ENCODE data around the gene FBN1.
A peak's percentile ranks its signal among the peaks of the same experiment; 100 is the strongest.

Gene FBN1

DNA sequence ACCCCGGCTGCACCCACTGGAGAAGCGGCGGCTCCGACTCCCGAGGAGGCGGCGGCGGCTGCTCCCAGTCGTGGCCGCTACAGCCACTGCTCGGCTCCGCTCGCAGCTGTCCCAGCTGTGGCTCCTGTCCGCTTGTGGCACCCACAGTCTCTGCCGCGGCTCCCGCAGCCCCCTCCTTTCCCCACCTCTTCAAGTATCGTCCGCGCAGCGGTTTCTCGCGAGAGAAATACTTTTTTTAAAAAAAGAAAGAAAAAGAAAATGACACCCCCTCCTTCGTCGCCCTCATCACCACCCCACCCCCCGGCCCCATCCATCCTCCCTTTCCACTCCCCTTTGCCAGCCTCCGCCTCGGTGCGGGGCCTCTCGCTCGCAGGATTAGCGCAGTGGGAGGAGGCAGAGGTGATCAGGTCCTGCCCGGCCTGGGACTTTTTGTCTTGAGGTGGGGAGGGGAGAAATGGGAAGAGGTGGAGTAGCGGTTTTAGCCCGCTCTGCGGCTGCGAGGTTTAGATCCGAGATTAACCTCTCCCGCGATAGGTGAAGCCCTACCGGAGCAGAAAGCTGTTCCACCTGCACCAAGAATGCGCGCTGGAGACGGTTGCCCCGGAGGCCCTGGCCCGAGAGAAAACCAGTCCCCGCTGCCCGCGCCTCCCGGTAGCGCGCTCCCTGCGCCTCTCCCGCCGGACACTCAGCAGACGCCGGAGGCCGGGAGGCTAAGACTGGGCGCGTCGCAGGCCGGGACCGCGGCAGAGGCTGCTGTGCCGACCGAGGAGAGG is at the start of gene FBN1:
Gene FBN1, minus strand, starts transcription at position 152 of the 773 bp plus-strand sequence. CDS start 940 bp downstream, outside the sequence.
- DNase-seq: peak; percentile 49

DNA sequence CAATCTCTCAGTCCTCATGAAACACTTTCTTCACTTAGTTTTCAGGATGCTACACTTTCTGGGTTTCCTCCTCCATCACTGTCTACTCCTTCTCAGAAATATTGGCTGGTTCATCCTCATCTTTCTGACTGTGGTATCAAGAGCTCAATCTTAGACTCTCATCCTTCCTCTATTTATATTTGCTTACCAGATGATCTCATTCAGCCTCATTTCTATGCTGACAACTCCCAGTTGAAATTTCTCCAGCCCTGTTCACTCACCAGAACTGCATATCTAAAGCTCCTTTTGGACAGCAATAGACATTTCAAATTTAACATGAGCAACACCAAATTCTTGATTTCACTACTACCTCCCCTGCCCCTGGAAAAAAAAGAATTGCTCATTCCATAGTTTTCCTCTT is 48.0 kb upstream of the FBN1 start:
- DNase-seq: no peak

DNA sequence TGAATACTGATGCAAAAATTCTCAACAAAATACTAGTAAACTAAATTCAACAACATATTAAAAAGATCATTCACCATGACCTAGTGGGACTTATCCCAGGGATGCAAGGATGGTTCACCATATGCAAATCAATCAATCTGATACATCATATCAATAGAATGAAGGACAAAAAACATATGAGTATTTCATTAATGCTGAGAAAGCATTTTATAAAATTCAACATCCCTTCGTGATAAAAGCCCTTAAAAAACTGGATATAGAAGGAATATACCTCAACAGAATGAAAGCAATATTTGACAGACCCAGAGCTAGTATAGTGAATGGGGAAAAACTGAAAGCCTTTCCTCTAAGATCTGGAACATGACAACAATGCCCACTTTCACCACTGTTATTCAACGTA is 43.0 kb upstream of the FBN1 start:
- DNase-seq: no peak

DNA sequence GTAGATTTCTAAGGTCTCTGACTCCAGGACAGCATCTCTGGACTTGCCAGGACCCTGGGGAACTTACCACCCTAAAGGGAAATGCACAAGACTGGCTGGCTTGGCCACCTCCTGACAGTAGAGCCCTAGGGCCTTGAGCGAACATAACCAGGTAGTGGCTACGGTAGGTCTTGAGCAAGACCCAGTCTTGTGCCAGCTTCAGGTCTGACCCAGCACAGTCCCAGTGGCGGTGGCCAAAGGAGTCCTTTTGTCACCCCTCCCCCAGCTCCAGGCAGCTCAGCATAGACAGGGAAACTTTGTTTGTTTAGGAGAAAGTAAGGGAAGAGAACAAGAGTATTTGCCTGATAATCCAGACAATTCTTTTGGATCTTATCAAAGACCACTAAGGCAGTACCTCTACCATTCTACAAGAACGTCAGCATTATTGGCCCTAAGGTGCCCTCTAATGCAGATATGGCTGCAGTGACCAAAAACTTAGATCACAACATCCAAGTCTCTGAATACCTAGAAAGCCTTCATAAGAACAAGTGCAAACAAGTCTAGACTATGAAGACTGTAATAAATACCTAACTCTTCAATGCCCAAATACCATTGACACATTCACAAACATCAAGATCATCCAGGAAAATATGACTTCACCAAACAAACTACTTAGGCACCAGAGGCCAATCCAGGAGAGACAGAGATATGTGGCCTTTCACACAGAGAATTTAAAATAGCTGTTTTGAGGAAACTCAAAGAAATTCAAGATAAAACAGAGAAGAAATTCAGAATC is 38.7 kb upstream of the FBN1 start:
- no peak for DNase-seq

DNA sequence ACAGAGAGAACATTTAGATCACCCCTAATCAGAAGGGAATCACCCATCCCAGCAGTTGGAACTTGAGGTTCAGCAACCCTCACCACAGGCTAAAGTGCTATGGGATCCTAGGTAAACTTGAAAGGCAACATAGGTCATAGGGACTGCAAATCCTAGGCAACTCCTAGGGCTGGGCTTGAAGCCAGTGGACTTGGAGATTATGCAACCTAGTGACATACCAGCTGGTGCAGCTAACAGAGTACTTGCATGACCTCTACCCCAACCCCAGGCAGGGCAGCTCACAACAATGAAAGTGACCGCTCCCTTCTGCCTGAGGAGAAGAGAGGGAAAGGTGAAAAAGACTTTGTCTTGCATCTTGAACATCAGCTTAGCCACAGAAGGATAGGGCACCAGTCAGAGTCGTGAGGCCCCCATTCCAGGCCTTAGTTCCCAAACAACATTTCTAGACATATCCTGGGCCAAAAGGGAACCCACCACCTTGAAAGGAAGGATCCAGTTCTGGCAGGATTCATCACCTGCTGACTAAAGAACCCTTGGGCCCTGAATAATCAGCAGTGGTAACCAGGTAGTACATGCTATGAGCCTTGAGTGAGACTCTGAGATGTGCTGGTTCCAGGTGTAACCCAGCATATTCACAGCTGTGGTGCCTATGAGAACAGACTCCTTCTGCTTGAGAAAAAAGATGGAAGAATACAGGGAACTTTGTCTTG is 37.6 kb upstream of the FBN1 start:
- no peak for DNase-seq

DNA sequence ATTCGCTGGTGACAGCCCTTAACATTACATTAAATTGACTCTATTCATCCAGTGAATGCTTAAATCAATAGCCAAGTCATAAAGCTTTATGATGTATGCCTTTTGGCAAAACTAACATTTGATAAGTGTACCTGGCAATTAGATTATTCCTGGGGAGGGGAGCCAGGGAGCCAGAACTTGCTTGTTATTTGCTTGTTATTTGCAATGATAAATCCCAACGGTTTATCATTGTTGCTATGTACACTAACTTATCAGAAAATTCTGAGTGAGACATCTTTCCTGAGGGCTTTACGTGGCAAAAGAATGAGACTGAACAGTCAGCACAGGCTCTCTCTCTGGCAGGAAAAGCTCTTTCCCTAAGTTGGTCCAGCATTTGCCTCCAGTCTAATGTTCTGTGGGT is 35.8 kb upstream of the FBN1 start:
- no peak for DNase-seq

DNA sequence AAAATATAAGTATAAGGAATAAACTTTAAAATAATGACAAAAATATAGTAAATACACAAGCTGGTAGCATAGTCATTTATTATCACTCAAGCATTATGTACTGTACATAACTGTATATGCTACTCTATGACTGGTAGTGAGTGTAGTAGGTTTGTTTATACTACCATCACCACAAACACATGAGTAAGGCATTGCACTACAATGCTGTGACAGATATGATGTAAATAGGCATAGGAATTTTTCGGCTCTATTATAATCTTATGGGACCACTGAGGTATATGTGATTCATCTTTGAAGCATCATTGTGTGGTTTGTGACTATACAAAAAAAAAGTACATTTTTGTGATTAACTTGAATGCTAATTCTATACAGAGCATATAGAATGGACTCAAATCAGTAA is 35.3 kb upstream of the FBN1 start:
- no peak for DNase-seq

DNA sequence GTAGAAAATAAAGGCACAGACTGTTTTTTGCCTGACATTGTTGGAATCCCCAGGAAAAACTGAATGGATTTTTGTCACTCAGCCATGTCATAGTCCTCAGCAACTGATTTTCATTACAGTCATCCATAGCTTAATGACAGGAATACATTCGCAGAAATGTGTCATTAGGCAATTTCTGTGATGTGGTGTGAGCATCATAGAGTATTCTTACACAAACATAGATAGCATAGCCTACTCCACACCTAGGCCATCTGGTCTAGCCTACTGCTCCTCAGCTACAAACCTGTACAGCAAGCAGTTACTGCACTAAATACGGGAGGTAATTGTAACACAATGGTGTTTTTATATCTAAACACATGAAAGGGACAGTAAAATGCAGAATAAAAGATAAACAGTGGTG is 34.4 kb upstream of the FBN1 start:
- no peak for DNase-seq

DNA sequence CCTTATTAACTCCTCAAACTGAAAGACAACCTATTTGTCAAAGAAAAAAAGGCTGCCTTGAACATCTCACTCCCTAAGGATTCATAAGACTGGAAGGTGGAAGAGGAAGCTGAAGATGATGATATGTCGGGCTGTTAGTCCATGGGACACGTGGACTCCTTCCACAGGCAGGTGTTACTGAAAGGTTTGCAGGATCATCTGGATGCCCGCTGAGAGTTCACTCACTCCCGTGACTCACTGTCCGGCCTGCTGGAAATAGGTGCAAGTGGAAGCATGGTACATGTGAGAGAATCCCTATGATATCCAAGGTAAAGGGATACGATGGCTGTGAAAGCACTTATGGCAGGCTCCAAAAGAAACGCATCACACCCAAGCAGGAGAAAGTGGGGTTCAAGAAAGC is 33.3 kb upstream of the FBN1 start:
- DNase-seq: no peak

DNA sequence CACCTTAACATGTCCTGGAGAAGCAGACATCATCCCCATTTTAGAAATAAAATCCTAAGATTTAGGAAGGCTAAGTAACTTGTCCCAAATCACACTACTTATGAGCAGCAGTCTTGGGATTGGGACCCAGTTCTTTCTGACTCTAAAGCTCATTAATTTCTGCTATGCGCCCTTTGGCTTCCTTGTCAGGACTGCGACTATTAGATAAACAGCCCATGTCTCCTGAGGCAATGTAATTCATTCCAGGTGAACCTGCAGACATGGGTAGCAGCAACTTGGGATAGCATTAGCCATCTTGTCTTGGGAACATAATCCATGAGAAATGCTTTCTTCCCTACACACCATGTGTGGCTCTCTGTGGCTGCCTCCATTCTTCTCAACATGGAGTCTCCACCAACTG is 32.3 kb upstream of the FBN1 start:
- DNase-seq: no peak

DNA sequence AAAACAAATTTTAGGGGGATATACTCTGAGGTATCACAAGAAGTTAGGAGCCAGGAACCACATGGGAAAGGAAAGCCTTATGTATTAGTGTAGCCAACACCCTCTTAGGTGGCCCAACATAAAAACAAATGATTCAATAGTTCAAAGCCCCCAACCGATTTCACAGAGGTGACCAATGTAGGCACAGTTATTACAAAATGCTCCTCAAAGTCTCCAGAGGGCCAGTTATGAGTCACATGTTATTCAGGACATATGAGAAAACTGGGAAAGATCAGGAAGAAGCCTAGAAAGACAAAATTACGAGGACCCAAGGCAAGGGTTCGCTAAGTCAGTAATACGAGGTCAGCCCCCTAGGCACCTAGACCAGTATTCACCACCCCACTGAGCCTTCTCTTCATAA is 29.9 kb upstream of the FBN1 start:
- no peak for DNase-seq

DNA sequence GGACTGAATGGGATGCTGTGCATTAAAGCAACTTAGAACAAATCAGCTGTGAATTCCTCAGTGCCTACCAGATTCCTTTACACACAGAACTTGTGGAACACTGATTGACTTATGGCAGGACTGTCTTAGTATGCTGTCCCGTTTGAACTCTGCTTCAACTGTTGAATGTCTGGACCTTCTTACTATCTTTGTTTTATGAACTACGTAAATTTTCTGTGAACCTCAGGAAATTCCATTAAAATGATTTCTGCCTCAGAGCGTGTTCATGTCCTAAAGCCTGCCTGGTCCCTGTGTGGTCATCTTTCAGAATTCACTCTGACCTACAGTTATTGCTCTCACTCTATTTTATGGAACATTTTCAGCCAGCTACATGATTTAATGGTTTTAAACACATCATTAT is 29.4 kb upstream of the FBN1 start:
- DNase-seq: no peak

DNA sequence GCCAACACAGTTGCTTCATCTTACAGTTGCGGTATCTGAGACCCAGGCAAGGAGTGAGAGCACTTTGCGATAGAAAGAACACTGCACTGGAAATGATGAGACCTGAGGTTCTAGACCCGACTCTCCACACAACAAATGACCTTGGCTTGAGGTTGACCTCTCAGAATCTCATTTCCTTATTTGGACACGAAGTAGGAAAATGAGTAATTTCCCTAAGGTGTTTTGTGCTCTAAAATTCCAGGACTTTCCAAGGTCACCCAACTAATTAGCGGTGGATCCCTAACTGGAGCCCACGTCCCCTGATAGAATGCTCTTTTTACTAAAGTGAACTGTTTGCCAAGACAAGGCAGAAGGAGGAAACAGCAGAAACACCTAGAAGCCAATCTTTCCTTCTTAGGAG is 26.7 kb upstream of the FBN1 start:
- no peak for DNase-seq

DNA sequence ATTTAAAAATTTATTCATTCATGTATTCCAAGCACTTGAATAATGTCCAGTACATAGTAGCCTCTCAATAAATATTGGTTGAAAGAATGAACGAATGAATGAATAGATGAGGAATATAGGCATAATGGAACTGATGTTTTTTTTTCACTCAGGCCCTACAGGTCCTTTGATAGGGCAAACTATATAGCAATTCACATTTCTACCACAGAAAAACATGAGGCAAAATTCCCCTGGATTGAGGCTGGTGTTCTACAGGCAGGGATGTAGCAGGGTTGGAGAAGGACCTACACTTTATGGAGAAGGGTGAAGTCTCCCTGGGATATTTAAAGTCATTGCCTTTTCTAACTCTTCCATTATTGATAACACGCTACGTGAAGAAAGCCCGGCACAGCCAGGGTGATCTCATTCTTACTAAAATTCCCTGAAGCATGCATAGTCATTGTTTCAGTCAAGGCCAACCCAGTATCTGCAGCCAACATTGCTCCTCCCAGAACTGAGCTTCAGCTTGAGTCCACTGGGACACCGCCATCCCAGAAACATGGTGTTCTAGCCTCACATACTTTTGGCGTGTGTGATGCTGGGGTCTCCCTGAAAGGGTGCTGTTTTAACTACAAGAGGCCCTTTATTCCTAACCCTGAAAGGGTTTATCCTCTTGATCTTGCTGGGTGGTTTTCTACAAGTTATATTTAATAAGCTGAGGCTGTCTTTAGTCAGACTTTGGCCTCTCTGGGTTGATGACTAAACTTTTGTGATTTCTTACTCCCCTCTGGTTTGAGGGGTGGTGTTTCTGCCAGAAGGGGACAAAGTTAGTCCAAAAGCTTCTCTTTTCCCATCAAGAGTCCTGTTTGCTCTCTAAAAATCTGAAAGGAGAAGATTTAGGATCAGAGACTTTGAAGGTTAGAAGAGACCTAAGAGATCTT is 25.9 kb upstream of the FBN1 start:
- DNase-seq: no peak

DNA sequence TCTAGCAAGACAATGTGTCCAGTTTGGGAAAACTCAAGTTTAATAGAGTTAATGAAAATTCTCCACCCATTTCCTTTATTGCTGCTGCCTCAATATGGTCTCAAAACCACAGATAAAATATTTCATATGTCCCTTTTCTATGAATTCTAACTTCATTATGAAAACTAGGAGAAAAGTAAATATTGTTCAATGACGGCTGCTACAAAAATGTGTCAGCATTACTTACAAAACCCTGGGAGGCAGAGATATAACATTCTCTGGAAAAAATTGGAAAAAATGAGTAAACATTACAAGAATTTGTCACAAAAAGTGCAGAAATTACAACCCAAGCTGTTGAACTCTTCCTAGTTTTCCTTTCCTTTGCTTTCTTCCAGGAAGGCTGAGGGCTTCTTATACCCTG is 22.2 kb upstream of the FBN1 start:
- no peak for DNase-seq

DNA sequence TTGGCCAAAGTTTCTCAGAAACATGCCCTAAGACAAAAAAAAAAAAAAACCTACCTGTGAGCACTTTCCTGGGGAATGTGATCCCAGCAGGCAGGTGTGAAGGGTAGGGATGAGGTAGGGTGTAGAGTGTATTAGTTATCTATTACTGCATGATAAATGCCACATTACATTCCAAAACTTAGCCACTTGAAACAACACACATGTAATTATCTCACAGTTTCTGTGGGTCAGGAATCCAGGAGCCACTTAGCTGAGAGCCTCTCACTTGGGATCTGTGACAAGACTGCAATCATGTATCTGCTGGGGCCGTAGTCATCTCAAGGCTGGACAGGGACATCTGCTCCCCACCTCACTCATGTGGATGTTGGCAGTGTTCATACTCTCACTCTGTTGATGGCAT is 18.9 kb upstream of the FBN1 start:
- no peak for DNase-seq

DNA sequence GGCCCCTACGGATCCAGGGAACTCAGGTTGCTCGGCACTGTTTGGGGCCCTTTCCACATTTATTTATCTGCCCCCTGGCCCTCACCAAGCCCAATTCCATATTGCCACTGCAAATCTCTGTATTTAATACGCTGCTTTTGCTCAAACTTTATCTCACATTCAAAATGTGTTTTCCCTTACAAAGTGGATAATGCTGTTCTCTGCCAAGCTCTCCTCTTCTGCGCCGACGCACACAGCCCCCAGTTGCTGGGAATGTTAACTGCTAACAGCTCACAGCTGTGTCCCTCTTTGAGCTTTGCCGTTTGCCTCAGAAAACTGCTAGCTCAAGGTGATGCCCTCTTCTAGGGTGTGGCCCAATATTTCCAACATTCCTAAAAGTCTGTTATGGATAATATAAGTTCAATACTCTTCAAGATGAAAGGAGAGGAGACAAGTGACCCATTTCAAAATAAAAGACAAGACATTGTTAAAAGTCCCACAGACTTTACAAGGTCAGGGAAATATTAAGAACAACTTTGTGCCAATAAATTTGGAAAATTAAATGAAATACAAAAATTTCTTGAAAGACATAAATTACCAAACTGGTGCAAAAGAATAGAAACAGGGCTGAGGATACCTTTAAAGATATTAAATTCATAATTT is 12.6 kb upstream of the FBN1 start:
- DNase-seq: no peak

DNA sequence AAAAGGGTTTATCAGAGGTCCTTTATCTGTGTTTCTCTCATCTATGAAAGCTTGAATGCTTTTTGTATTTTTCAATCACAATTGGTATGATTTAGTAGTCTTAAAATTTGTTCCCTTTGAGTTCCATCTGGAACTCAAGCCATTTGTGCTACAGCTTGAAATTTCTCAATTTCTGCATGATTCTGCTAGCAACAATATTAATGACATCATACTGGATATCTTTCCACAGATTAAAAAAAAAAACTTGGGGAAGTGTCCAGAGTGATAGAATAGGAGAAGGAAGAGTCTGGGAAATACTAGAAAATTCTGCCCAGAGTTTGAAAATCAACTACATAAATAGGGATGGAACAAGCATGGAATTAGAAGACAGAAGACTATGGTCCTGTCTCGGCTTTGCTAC is 9.3 kb upstream of the FBN1 start:
- DNase-seq: no peak

DNA sequence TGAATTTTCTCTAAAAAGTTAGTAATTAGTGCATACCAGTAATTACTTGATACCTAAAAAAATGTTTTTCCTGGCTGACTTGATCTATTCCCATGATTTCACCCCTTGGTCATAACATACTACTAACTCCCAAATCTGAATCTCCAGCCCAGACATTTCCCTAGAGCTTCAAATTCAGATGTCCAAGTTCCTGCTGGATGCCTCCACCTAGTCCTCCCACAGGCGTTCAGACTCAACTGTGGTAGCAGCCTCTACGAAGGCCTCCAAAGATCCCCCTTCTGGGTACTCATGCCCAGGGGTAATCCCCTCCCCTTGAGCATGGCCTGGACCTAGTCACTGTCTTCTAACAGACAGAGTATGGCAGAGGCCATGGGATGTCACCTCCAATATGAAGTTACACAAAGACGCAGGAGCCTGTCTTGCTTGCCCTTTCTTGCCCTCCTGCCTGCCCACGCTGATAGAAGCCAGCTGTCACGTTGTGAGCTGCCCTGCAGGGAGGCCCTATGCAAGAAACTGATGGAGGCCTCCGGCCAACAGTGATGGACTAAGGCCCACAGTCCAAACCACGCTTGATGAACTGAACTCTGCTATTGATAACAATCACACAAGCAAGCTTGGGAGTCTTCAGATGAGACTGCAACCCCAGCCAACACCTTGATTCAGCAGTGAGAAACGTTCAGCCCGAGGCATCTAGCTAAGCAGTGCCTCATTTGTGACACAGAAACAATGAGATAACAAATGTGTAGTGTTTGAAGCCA is 8.6 kb upstream of the FBN1 start:
- no peak for DNase-seq

DNA sequence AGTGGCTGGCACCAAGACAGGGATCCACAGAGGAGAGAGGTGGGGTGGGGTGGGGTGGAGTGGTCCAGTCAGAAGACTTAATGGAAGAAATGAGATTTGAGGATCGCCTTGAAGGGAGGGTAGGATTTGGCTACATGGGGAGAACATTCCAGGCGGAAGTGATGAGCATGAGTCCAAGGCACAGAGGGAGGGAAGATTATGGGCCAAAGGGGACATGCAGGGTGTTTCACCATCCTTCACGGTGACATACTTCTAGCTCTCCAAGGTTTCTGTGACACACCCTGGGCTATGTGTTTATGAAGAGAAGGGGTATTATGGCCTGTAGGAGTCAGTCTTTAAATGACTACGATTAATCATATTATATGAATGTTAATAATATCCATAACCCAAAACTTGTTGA is 7.7 kb upstream of the FBN1 start:
- DNase-seq: no peak

DNA sequence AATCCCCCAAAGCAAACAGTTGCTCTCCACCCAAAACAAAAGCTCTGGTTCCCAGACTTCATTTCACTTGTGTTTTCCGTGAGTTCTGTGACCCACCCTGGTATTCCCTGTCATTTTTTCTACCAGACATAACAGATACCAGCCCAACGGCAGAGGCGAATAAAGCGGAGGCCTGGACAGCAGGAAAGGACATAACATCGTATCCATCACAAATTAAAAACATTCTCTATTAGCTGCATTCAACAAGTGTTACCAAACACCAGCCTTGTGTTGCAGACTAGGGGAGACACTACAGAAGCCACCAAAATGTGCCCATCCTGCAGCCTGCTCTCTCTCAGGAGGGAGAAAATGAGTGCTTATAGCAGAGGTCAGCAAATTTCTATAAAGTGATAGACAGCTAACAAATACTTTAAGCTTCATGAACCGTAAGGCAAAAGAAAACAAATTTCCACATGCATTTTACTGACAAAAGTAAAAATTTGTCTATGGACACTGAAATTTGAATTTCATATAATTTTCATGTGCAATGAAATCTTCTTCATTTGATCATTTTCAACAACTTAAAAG is 7.1 kb upstream of the FBN1 start:
- DNase-seq: no peak

Measured in NCI-H82 (cell line).